ENCODE results near the gene CDK11B.
"Not testable (repeated sequence)": the region's sequence is repeated elsewhere in the genome, so short reads cannot be mapped to it uniquely, and the experiment has no call there.

Gene CDK11B

DNA sequence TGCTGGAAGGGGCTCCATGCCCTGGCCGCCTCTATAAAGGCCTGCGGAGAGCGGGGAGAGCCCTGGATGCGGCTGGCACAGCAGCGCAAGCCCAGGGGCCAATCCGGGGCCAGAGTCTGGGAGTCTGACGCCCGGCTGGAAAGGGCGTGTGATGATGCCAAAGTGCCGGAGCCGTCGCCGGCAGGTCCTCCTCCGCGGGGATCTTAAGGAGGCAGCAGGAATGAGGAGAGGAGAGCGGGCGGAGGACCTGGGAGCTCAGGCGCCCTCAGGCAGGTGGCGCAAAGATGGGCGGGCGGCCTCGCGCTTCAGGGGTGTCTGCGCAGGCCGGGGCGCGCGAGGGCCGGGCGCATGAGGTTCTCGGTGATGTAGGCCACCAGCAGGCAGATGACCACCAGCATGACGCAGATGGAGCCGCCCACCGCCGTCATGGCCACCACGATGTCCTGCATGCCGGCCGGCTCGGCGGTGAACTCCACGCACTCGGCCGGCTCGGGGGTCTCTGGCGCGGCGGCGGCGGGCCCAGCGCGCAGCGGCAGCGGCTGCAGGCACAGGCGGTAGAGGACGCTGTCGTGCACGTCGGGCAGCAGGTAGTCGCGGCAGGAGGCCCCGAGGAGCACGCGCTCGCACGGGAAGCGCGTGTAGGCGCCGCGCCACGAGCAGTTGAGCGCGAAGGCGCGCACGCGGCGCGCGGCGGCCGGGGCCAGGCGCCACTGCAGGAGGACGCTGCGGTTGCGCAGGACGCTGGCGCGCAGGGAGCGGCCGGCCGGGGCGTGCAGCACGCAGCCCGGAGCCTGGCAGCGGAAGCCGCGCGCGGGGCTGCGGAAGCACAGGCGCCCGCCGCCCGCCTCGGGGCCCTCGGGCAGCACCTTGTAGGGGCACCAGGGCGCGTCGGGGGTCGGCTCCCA lies 59.5 kb downstream of the CDK11B start:
- TF ChIP-seq CTCF (conservative IDR thresholded peaks at IDR 0.05; ENCODE audit: low read depth, low read length) = peak; percentile 4
- H3K4me3 ChIP-seq (ENCODE audit: low read depth, low read length) = peak overlapping the region; percentile 22
- no peak for DNase-seq (ENCODE audit: low read depth)

DNA sequence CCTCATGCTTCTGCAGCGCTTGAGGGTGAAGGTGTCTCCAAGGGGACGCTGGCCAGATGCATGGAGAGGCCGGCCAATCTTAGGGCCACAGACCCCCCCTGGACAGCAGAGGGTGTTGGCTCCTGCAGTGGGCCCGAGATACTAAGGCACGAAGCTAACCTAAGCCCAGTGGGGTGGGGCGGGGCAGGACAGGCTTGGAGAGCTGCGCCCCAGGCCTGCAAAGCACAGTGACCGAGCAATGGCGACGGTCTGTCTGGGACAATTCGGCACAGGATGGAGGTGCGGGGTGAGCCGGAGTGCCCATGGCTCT lies 60.1 kb downstream of the CDK11B start:
- no peak overlapping the region for H3K4me3 ChIP-seq (ENCODE audit: low read depth, low read length)
- no peak for TF ChIP-seq CTCF (conservative IDR thresholded peaks at IDR 0.05; ENCODE audit: low read depth, low read length)
- DNase-seq (ENCODE audit: low read depth) = no peak

DNA sequence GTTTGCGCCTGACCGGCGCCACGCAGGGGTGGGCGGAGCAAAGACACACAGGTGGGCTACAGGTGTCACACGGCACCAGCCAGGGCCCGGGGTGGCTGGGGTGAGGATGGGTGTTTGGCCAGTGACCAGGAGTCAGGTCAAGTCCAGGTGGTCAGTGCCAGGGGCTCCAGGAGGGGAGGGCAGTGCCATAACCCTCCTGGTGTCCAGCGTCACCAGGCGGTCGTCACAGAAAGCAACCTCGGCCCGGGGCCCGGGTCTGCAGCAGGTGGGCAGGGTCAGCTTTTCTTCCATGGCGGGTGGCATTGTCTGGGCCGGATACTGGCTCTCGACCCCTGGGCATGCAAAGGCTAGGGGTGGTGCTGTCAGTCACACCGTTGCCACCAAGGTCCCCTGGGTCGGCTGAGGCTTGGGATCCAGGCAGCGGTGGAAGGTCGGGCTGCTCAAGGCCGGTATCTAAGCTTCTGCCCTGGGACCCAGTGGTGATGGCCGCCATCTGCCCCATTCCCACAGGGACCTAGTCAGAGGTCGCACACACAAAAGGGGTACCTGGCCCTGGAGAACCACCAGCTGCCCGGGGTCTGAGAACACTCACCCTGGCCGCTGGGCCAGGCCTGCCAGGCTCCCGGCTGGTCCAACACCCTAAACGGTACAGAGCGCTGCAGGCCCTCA lies 60.6 kb downstream of the CDK11B start:
- H3K4me3 ChIP-seq (ENCODE audit: low read depth, low read length) = no peak overlapping the region
- no peak for TF ChIP-seq CTCF (conservative IDR thresholded peaks at IDR 0.05; ENCODE audit: low read depth, low read length)
- no peak for DNase-seq (ENCODE audit: low read depth)

- DNase-seq (ENCODE audit: low read depth) = no peak
- H3K4me3 ChIP-seq (ENCODE audit: low read depth, low read length) = no peak overlapping the region
- TF ChIP-seq CTCF (conservative IDR thresholded peaks at IDR 0.05; ENCODE audit: low read depth, low read length) = peak; percentile 49
Measured at GRCh38 chr1:1597275-1597930, 61.4 kb downstream of the CDK11B start.

DNA sequence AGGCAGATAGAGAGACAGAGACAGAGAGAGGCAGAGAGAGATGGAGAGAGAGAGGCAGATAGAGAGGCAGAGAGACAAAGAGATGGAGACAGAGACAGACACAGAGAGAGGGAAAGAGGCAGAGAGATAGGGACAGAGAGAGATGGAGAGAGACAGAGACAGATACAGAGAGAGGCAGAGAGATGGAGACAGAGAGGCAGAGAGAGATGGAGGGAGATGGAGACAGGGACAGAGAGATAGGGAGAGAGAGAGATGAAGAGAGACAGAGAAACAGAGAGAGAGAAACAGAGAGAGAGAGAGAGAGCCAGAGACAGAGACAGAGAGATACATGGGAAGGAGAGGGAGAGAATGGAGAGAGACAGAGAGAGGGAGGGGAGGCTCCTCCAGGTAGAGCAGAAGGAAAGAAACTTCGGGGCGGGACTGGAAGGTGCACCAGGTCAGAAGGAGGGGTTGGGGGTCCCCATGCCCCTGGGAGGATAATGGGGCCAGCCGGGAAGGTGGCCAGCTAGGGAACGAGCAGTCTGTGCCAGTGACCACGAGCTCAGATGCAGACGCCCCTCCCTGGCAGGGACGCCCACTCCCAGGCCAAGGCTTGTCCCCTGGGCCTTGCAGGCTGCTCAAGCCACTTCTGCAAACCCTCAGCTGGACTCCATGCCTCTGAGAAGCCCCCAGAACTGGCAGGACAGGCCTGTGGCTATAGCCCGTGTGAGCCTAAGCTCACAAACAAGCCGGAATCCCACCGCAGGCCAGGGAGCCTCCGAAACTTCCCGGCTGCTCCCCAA lies 62.1 kb downstream of the CDK11B start:
- no peak overlapping the region for H3K4me3 ChIP-seq (ENCODE audit: low read depth, low read length)
- DNase-seq (ENCODE audit: low read depth) = no peak
- no peak for TF ChIP-seq CTCF (conservative IDR thresholded peaks at IDR 0.05; ENCODE audit: low read depth, low read length)

GRCh38 chr1:1595341-1595740 lies 63.5 kb downstream of the CDK11B start:
- H3K4me3 ChIP-seq (ENCODE audit: low read depth, low read length); DNase-seq (ENCODE audit: low read depth): not testable (repeated sequence)
